MM.1S (cell line): Measurements from ENCODE around the gene PTPN3.

ENCODE experiments used
- CTCF ChIP-seq: fragments of 300-600 bp; sonication (generic); IDR thresholded peaks from 2 replicates; pipeline ENCODE4 v1.5.1; 2016; ENCODE audit warnings: antibody characterized with exemption, low read length, mixed read lengths
- EZH2phosphoT487 ChIP-seq: fragments of 300-600 bp; sonication (generic); IDR thresholded peaks from 2 replicates; pipeline ENCODE4 v1.6.1; 2018; ENCODE audit warnings: antibody characterized with exemption, low read length

- TF ChIP-seq CTCF: no peak
- no peak for TF ChIP-seq EZH2phosphoT487
These were observed 70.2 kb downstream of the PTPN3 start for GRCh38 chr9:109427886-109428285.
